Vagina (tissue), 2 donors: Measurements from ENCODE around the gene RPH3AL.

Experiments
- CTCF ChIP-seq, 3 experiments: fragments of 450-650 bp in 2 of 3; fragments of 200-600 bp in 1 of 3; sonication (generic) in 1 of 3; IDR thresholded peaks; one replicate each; pipeline ENCODE4 v1.5.1; 2017 to 2019; ENCODE audit warnings: antibody characterized with exemption in 3 of 3, mild to moderate bottlenecking in 2 of 3, moderate library complexity in 2 of 3
- POLR2A ChIP-seq, 2 donors: fragments of 450-650 bp; IDR thresholded peaks; one replicate each; pipeline ENCODE4 v1.6.1; 2017; ENCODE audit warnings: antibody characterized with exemption in 2 of 2, mild to moderate bottlenecking in 2 of 2, moderate library complexity in 2 of 2
- POLR2AphosphoS5 ChIP-seq, 2 donors: sonication (generic); formaldehyde crosslinking; IDR thresholded peaks; one replicate each; pipeline ENCODE4 v1.9.0; 2017; ENCODE audit warnings: antibody characterized with exemption in 2 of 2, mild to moderate bottlenecking in 2 of 2, low read depth in 1 of 2; ENCODE audit not compliant: insufficient read depth in 1 of 2

GRCh38 chr17:229709-230394, 122.8 kb downstream of the RPH3AL start:
- TF ChIP-seq POLR2A (IDR thresholded peaks at IDR 0.05), result no peak
- TF ChIP-seq CTCF (IDR thresholded peaks at IDR 0.05), result no peak
- no peak for TF ChIP-seq POLR2AphosphoS5 (IDR thresholded peaks at IDR 0.05; ENCODE audit: insufficient read depth in 1 of 2, low read depth in 1 of 2)
